ENCODE measurements around the gene HOXD4.

The HOXD4 gene

DNA sequence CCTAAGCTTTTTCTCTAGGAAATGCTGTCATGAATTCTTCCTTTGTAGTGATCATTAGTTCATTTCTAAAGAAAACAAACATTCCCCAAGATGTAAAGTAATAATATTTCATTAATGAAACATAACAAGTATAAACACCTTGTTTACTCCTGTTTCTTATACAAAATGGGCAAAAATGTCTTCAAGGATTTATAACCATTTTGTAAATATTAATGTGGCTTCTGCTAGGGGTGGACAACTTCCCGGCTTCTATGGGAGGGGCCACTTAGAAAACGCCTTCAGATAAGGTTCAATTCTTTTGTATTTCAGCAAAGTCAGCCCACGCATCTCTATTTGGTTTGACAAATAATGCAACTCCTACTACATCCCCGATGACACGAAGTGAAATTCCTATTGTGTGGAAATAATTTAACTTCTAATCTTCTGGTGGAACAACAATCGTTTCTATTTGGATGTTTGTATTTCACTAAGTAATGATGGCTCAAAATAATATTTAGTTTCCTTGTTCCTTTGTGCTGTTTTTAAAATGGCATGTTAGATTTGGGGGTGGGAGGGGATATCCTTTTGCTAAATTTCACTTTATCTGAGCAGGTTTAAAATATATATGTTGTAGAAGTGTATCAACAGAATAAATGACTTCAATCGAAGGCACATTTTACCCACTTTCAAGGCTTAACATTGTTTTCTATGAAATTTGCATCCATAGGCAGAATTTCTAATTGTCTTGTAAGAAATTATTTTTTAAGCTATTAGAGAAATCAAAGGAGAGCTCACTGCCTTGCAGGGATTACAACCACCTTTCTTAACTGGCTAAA is 22.4 kb downstream of the HOXD4 start:
- DNase-seq = no peak

DNA sequence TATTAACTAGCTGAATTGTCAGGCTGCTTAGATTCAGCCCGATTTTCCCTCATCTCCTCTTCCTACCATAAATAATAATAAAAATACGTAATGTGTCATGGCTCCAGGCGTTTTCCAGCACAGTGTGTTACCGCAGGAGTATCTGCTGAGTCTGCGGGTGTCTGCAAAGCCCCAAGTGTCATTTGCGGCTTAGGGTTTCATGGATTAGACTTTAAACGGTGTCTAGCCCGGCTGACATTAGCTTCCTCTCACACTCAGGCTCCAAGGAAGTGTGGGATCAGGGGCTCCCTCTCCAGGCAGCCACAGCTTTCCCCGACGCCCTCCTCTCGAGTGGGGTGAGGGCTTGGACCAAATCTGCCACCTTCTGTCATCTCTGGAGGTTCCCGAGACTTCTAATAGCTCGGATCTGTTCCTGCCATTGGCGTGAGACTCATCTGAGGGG is 23.1 kb downstream of the HOXD4 start:
- DNase-seq = no peak

DNA sequence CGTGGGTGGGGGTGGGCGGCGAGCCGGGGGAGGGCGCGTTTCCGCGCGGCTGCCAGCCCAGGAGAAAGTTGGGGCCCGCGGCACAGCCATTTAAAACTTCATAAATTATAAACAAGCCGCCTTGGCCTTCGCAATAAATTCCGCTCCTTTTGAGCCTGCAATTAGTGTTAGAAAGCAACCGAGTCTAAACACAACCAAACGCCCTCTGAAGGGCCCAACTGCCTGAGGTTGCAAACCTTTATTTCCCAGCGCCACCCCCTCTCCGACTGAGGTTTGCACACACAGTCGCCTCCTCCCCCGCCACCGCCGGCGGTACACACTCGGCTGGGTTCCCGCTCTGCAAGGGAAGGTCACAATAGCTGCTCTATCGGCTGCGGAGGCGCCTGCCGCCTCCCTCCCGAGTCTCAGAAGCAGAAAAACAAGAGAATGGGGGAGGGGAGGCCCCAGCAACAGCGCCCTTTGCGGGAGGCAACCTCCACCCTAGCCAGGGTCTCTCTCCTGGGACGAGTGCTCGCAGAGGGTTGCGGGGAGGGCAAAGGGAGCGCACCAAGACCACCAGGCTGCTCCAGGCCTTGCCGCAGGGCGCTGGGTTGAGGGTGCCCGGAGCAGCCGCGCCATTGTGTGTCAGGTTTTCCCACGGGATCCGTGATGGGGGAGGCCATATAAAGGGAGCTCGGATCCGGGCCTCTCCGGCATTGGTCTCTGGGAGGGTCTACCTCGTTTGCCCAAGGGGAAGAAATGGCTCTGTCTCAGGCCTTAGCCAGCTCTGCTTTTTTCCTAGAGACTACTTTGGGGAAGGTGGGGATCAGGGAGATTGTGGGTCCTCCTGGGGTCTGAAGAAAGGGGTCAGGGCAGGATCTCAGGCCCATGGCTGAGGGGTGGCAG is 23.7 kb downstream of the HOXD4 start:
- DNase-seq = no peak

DNA sequence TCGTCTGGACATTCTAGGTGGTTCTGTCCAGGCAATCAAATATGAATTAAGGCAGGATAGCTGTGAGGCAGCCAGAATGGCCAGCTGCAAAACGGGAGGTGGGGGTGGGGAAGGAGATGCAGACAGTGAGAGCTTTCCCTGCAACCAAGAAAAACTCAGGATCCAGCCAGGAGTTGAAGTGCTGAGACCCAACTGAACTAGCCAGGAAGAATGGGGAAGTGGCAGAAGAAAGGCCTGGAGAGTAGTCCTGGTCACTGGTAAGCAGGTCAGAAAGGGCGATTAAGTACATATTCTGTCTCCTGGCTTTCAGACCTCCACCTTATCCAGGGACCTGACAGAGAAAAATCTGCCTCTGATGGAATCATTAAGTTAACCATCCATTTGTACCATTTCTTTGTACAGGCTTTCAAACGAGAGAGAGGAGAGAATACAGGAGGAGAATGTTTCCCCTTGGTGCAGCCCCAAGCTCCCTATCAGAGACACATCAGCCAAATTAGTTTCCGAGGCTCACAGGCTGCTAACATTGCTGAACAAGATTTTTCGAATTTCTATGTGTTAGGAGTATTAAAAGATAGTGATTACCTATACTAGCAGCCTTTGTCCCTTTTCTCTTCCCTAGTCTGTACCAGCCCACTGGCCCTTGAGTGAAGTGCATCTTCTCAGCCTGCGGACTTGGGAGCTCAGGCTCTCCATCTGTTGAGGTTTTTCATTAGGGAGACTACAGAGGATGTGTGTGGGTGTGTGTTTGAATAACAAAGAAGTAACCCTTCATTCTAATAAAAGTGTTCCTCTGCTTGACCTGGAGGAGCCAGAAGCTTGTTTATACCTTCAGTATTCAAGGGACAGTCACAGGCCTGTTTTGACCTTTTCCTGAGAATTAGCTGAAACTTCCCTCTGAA is 24.6 kb downstream of the HOXD4 start:
- DNase-seq = no peak

DNA sequence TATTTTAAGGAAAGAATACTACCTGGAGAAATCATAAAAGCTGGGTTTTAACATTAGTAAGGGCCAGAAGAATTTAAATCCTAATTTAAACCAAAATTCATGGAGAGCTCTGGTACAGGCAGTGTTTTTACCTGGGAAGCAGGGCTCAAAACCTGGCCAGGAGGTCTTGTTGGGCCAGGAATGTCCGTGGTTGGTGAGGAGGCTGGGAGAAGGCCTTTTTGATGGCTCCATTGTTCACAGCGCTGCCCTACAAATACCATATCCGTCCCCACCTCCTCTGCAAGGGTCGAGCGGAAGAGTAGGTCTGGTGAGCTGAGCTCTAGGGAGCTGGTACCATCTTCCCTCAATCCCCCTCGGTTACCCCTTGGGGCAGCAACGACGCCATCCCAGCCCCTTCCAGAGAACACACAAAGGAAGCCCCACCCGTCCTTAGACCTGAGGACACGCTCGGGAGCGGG is 26.3 kb downstream of the HOXD4 start:
- DNase-seq = no peak

DNA sequence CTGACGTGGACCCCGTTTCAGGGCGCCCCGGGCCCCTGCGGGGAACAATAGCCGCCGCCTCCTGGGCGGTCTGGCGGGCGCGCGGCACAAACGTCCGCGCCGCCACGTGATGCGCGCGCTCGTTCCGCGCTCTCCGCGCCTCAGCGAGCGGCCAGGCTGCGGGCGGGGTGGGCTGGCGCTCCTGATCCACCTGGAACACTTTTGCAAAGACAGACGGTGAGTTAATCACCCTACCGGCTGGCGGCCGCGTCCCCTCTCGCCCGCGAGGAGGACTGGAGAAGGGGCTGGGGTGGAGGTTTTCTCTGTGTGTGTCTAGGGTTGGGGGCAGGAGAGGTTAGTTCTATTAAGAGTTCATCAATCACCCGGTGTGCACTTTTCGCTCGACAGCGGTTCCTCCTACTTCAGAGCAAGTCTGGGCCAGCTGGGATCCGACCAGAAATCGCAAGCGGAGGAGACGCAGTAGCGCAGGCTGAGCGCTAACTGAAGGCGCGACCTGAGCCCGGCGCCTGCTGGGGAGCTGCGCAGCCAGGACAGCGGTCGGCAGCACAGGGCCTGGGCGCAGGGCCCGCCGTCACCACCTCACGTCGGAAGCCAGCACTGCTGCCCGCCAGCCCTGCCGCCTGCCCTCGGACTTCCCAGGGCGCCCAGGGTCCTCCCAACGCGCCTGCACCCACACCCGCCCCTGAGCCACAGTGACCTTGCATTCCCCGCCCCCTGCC is 26.8 kb downstream of the HOXD4 start:
- DNase-seq = no peak

DNA sequence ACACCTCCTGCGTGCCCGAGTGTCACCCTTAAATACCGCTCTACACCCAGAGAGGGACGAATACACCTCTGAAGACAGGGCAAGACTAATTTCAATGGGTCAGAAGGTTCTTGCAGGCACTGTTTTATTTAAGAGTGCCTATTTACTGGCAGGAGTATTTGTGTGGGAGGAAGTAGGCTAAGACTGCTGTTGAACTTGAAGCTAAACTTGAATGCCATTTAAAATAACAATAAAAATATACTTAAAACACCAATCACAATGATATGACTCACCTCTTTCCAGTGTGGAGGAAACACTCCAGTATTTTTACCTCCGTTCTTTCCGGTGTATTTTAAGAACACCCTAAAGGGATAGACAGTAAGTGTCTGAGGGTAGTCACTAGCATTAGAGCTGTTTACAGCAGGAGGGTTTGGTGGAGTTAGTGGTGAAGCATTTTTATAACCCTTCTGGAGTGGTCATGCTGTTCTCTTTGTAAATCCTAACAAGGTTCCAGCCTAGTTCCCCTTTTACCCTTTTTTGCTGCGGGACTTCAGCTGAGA is 27.5 kb downstream of the HOXD4 start:
- DNase-seq = no peak

DNA sequence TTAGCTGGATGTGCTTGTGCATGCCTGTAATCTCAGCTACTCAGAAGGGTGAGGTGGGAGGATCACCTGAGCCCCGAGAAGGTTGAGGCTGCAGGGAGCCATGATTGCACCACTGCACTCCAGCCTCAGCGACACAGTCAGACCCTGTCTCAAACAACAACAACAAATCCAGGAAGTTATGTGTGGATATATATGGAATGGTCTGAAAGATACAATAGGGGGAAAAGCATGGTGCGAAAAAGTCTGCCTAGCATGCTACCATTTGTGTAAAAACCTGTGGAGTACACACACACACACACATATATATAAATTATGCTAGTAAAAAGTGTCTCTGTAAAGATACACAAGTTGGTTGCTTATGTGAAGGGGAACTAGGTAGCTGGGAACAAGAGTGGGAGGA is 30.2 kb downstream of the HOXD4 start:
- DNase-seq = no peak

DNA sequence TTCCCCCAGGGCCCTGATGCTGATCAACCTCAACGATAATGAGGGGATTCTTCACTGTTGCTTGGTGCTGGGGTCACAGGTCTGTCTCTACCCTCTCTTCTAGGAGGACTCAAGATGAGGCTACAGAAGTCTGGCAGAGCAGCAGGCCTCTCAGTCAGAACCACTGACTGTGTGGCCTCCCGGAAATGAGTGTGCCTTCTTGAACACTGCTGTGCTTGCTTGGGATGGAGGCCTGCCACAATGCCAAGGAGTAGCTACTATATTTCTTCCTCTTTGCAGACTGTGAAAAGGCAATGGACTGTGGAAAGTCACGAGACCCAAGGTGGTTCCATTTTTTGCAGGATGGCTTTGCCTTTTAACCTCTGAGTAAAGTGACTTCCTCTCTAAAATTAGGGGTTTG is 31.3 kb downstream of the HOXD4 start:
- DNase-seq = no peak

DNA sequence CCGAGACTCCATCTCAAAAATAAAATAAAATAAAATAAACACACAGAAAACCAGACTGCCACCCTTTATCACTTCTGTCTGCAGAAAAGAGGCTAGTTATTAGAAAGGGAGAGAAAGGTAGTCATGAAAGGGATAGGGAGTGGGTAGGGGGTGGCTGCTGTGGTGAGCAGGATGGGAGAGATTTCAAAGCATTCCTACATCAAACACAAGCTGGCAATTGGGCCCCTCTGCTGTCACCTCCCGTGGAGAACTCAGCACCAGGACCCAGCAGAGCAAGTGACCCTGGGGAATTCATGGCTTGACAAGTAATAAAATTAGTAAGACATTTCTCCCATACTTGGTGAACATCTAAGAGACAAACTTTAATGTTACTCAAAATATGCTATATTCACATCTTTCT is 33.4 kb downstream of the HOXD4 start:
- no peak for DNase-seq

DNA sequence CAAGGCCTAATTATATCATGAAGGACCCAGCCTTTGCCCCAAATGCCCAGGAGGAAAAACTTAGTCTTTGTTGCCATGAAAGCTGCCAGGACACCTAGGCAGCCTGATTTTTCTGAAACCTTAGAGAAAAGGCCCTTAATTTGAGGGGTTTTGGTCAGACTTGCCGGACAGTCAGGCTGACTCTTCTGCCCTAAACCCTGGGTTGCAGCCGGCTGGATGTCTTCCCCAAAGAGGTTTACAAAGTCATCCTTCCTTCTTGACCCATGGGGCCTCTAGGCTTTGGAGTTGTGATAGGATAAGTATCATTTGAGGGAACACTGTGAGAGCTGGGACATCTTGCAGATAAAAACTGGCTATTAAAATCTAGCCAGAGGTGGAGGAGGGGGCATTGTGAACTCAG is 34.7 kb downstream of the HOXD4 start:
- DNase-seq = no peak

DNA sequence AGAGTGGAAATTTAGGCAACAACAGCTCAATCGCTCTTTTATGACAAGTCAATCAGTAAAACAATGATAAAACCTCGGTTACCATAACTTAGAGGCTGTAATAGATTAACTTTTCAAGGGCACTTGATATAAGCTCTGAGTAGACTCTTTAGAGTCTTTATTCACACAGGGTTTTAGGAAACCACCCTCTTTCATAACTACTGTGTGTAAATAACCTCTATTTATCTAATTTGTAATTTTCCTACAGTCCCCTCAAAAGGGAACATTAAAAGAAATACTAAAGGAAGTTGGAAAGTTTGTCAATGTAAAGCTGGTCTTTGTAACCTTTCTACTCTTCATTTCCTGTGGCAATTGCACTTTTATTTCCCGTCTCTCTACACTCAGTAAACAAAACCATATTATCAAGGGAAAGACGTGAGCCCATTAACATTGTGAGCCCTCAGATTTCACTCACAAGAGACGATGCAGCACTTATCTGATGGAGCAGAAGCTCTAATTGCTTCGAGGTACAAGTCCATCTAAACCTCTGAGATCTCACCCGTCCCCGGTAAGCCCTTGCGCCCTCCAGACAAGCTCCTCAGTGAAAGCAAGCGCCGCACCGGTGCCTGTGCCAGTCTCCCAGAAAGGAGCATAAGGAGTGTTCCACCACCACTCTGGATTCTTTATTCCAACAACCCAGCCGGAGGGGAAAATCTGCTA is 36.0 kb downstream of the HOXD4 start:
- DNase-seq = no peak

DNA sequence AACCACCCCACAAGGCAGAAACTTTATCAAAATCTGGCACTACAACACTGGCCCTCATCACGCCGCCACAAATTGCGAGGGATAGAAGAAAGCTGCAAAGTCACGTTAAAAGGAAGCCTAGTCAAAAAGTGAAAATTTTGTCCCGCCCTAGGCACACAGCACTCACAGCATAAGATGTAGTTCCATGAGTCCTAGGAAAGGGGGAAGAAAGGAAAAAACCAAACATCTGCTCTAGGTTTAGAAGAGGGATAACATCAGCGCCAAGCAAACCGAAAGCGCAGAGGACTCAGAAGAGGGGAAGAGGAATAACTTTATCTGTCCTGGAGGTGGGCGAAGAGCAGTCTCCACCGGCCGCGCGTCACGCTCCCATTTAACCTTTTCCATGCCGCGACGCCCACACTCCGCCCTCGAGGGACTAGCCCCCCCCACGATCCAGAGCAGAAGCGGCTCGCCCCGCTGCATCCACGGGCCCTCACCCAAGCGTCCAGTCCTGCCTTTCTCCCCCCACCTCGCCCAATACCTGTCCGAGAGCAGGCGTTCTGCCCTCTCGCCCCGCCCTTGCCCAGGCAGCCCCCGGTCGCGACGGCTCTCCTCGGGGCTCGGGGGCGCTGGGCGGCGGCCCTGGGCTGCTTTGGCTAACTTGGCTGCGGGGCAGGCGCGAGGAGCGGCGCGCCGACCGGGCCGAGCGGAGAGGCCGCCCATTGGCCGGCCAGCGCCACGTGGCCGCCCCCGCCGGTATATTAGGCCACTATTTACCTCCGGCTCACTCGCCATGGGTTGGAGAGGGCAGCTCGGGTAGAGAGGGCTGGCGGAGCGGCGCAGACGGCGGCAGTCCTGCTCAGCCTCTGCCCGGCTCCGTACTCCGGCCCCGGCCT is 36.8 kb downstream of the HOXD4 start, which contains the start of gene HOXD1:
TSS of gene HOXD1 (plus strand) at position 770 of the 875 bp plus-strand sequence. CDS start 134 bp downstream, outside the sequence.
- DNase-seq = no peak

DNA sequence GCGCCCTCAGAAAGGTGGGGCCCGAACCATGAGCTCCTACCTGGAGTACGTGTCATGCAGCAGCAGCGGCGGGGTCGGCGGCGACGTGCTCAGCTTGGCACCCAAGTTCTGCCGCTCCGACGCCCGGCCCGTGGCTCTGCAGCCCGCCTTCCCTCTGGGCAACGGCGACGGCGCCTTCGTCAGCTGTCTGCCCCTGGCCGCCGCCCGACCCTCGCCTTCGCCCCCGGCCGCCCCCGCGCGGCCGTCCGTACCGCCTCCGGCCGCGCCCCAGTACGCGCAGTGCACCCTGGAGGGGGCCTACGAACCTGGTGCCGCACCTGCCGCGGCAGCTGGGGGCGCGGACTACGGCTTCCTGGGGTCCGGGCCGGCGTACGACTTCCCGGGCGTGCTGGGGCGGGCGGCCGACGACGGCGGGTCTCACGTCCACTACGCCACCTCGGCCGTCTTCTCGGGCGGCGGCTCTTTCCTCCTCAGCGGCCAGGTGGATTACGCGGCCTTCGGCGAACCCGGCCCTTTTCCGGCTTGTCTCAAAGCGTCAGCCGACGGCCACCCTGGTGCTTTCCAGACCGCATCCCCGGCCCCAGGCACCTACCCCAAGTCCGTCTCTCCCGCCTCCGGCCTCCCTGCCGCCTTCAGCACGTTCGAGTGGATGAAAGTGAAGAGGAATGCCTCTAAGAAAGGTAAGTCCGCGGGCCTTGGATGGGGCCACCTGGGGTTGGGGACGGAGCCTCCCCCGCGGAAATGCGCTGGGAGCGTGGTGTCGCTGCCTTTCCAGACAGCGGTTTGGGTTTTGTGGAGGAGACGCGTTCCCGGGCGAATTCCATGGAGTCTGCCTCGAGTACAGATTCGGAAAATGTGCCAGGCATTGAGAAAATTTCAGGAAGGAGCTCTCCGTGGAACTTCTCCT is 37.7 kb downstream of the HOXD4 start:
- no peak for DNase-seq

DNA sequence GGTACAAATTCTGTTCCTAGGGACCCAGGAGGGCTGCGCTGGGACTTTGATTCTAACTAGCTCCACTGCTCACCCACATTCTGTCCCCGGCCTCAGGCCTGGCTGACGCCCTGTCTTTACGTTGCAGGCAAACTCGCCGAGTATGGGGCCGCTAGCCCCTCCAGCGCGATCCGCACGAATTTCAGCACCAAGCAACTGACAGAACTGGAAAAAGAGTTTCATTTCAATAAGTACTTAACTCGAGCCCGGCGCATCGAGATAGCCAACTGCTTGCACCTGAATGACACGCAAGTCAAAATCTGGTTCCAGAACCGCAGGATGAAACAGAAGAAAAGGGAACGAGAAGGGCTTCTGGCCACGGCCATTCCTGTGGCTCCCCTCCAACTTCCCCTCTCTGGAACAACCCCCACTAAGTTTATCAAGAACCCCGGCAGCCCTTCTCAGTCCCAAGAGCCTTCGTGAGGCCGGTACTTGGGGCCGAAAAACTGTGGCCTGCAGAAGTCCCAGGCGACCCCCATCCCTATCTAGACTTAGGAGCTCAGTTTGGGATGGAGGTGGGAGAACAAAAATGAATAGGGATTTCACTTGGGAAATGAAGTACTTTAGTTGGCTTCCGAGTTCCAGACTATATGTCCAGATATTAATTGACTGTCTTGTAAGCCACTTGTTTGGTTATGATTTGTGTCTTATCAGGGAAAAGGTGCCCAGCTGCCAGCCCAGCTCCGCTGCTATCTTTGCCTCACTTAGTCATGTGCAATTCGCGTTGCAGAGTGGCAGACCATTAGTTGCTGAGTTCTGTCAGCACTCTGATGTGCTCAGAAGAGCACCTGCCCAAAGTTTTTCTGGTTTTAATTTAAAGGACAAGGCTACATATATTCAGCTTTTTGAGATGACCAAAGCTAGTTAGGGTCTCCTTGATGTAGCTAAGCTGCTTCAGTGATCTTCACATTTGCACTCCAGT is 38.6 kb downstream of the HOXD4 start:
- no peak for DNase-seq

DNA sequence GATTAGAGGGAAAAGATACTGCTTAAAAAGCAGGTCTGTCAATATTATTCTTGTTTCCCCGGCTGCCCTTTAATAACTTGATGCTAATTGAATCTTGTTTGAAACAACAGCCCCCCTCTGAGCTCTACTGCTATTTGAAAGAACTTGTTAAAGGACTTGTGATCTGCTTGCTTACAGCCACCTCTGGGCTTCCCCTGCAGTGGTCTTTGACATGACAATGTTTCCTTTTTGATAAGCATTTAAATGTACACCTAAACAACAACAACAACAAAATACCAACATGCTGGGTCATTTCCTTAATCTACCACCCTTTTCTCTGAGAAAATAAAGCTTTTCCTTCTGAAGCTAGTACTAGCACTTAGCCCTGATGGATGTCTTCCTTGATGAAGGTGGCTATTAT is 41.0 kb downstream of the HOXD4 start:
- DNase-seq = no peak

DNA sequence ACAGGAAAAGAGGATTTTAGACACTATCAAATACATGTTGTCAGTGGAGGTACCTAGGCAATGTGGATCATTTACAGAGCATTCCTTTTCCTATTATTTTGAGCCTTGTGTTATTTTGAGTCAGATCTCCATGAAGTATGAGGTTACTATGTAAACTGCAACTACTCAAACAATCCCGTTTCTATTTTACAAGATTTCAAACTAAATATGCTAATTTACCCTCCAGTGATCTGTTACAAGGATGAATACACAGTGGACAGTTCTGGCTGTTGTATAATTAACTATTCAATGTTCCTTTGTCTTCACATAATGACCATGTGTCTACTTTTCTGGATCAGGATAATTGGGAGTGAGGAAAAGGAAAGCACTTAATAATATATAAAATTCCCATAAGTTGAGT is 41.7 kb downstream of the HOXD4 start:
- no peak for DNase-seq

DNA sequence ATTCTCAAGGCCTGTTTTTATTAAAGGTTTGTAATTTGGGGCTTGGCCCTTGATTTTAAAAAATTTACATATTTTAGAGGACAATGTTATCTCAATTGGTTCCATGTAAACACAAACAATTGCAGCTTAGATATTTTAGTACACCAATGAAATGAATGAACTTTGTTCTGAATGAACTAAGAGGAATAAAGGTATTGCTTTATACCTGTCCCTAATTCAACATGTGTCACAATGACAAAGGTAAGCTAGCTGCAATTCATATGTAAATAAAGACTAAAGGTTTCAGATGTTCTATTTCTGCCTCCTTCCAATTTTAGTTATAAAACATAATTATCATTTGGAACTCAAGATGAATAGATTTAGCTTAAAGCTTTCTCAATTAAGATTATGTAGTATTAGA is 48.6 kb downstream of the HOXD4 start:
- no peak for DNase-seq
